Loucy (cell line): ENCODE data around the gene SHISA6.

Source experiments
- H2AFZ ChIP-seq: fragments of 200-600 bp; sonication (generic); 2 replicates; pipeline ENCODE4 v1.6.0; 2016; ENCODE audit warnings: antibody characterized with exemption, mild to moderate bottlenecking, low read length, moderate library complexity
- H3F3A ChIP-seq: fragments of 200-600 bp; 2 replicates; pipeline ENCODE4 v1.6.0; 2016; ENCODE audit warnings: antibody characterized with exemption, low read depth, mild to moderate bottlenecking
- H3K27me3 ChIP-seq: fragments of 200-600 bp; sonication (generic); 2 replicates; pipeline ENCODE4 v1.6.1; 2014; ENCODE audit warnings: low read length, mild to moderate bottlenecking; ENCODE audit not compliant: insufficient read depth, poor library complexity, severe bottlenecking
- H3K36me3 ChIP-seq: fragments of 200-600 bp; sonication (generic); 2 replicates; pipeline ENCODE4 v1.6.1; 2016; ENCODE audit warnings: low read length; ENCODE audit not compliant: insufficient read depth
- H3K4me1 ChIP-seq: fragments of 200-600 bp; sonication (generic); 2 replicates; pipeline ENCODE4 v1.5.1; 2014; ENCODE audit warnings: low read length, mild to moderate bottlenecking; ENCODE audit not compliant: insufficient read depth, poor library complexity, severe bottlenecking
- H3K4me2 ChIP-seq: fragments of 200-600 bp; sonication (generic); 2 replicates; pipeline ENCODE4 v1.6.0; 2014; ENCODE audit warnings: antibody characterized with exemption, low read length, low read depth, mild to moderate bottlenecking; ENCODE audit not compliant: poor library complexity, severe bottlenecking
- H3K4me3 ChIP-seq: fragments of 200-600 bp; sonication (generic); 2 replicates; pipeline ENCODE4 v1.5.1; 2014; ENCODE audit warnings: low read length, mild to moderate bottlenecking, mixed read lengths; ENCODE audit not compliant: poor library complexity, severe bottlenecking
- H3K79me2 ChIP-seq: fragments of 200-600 bp; sonication (generic); 2 replicates; pipeline ENCODE4 v1.6.1; 2014; ENCODE audit warnings: low read length; ENCODE audit not compliant: insufficient read depth
- H3K9ac ChIP-seq: fragments of 200-600 bp; sonication (generic); 2 replicates; pipeline ENCODE4 v1.6.0; 2014; ENCODE audit warnings: mild to moderate bottlenecking, low read depth, low read length, moderate library complexity; ENCODE audit not compliant: poor library complexity, severe bottlenecking
- H3K9me2 ChIP-seq: fragments of 200-600 bp; sonication (generic); replicated peaks from 2 replicates; pipeline ENCODE4 v1.6.1; 2016; ENCODE audit warnings: low read depth, low read length, mixed read lengths
- H3K9me3 ChIP-seq: fragments of 200-600 bp; sonication (generic); 2 replicates; pipeline ENCODE4 v1.6.1; 2014; ENCODE audit warnings: mild to moderate bottlenecking, antibody characterized with exemption, low read length, low read depth; ENCODE audit not compliant: insufficient read depth
- H4K20me1 ChIP-seq: fragments of 200-600 bp; sonication (generic); 2 replicates; pipeline ENCODE4 v1.6.0; 2014; ENCODE audit warnings: antibody characterized with exemption, low read length, mild to moderate bottlenecking; ENCODE audit not compliant: insufficient read depth, poor library complexity, severe bottlenecking
- CTCF ChIP-seq: fragments of 200-600 bp; sonication (generic); conservative IDR thresholded peaks from 2 replicates; pipeline ENCODE4 v1.5.1; 2014; ENCODE audit warnings: mild to moderate bottlenecking, antibody characterized with exemption, low read length
- EZH2phosphoT487 ChIP-seq: fragments of 200-600 bp; IDR thresholded peaks from 2 replicates; pipeline ENCODE4 v1.6.1; 2018; ENCODE audit warnings: antibody characterized with exemption, mild to moderate bottlenecking, moderate library complexity, borderline replicate concordance

Gene SHISA6

GRCh38 chr17:11296994-11297393 lies 56.0 kb downstream of the SHISA6 start:
- Histone ChIP-seq H3K9me2 (no peaks in the 10 kb centered on the region), H3K4me1 (no peaks in the 10 kb centered on the region), H3F3A (no peaks in the 10 kb centered on the region), H2AFZ (no peak overlapping the region), H3K9me3 (no peaks in the 10 kb centered on the region), H3K27me3 (no peaks in the 10 kb centered on the region), H4K20me1 (no peaks in the 10 kb centered on the region), H3K9ac (no peak overlapping the region), H3K4me3 (no peak overlapping the region), H3K79me2 (no peaks in the 10 kb centered on the region), H3K36me3 (no peaks in the 10 kb centered on the region), H3K4me2 (no peak overlapping the region)
- TF ChIP-seq EZH2phosphoT487 (no peak), CTCF (no peak)

GRCh38 chr17:11298401-11298800 lies 57.4 kb downstream of the SHISA6 start:
- no peaks in the 10 kb centered on the region for H3K4me1 ChIP-seq
- no peaks in the 10 kb centered on the region for H4K20me1 ChIP-seq
- H3K9me2 ChIP-seq: no peaks in the 10 kb centered on the region
- H2AFZ ChIP-seq: no peak overlapping the region
- no peaks in the 10 kb centered on the region for H3K79me2 ChIP-seq
- TF ChIP-seq EZH2phosphoT487 (no peak), CTCF (no peak)
- H3K36me3 ChIP-seq: no peaks in the 10 kb centered on the region
- H3K9ac ChIP-seq: no peak overlapping the region
- no peak overlapping the region for H3K4me2 ChIP-seq
- H3K4me3 ChIP-seq: no peak overlapping the region
- peaks cover 4% of the 10 kb centered on the region; the same call in 1 of the 2 replicates for H3K9me3 ChIP-seq
- H3F3A ChIP-seq: no peaks in the 10 kb centered on the region
- H3K27me3 ChIP-seq: no peaks in the 10 kb centered on the region

- H3K9me3 ChIP-seq: peaks cover 4% of the 10 kb centered on the region; the same call in 1 of the 2 replicates
- no peaks in the 10 kb centered on the region for H3F3A ChIP-seq
- H3K27me3 ChIP-seq: no peaks in the 10 kb centered on the region
- no peak overlapping the region for H3K9ac ChIP-seq
- TF ChIP-seq CTCF: no peak
- TF ChIP-seq EZH2phosphoT487: no peak
- no peak overlapping the region for H2AFZ ChIP-seq
- no peak overlapping the region for H3K4me3 ChIP-seq
- H3K4me2 ChIP-seq: no peak overlapping the region
- H3K36me3 ChIP-seq: no peaks in the 10 kb centered on the region
- H3K4me1 ChIP-seq: no peaks in the 10 kb centered on the region
- no peaks in the 10 kb centered on the region for H4K20me1 ChIP-seq
- no peaks in the 10 kb centered on the region for H3K79me2 ChIP-seq
- no peaks in the 10 kb centered on the region for H3K9me2 ChIP-seq
Observed at GRCh38 chr17:11300201-11300600, 59.2 kb downstream of the SHISA6 start.
